Kidney epithelial cell (primary cell): ENCODE measurements around the gene CDK12. TPM values are rescaled to one million over a fixed set of nuclear protein-coding genes. Genes with fewer than 3 reads are reported as not detected.
A peak's percentile ranks its signal among the peaks of the same experiment; 100 is the strongest.

Experiments used
- DNase-seq: peaks from one replicate; pipeline ENCODE4 v3.0.0-alpha.2; 2010; ENCODE audit warnings: low read depth
- H3K27me3 ChIP-seq: 2 replicates; pipeline ENCODE4 v1.6.0; 2011; ENCODE audit warnings: low read length; ENCODE audit not compliant: control insufficient read depth, insufficient read depth
- H3K36me3 ChIP-seq: 2 replicates; pipeline ENCODE4 v1.5.1; 2011; ENCODE audit warnings: low read length; ENCODE audit not compliant: control insufficient read depth, insufficient read depth
- H3K4me3 ChIP-seq: 2 replicates; pipeline ENCODE4 v1.5.1; 2011; ENCODE audit warnings: low read depth, mild to moderate bottlenecking, control low read depth, low read length
- total RNA-seq: library from RNA; depleted of rRNA; stranded (reverse); fragments of >200 nt; gene quantifications from 2 replicates; pipeline ENCODE4 v1.2.3, GENCODE V29; 2015
- TF ChIP-seq, protein P1 (sequence below): IDR thresholded peaks from 2 replicates; pipeline ENCODE4 v1.5.1; 2011; ENCODE audit warnings: mild to moderate bottlenecking, moderate library complexity, low read length, control low read depth, inconsistent platforms; ENCODE audit not compliant: insufficient read depth, poor library complexity, severe bottlenecking

CDK12 gene
- total RNA-seq, 1 donor from 2014 or later = 34.2 TPM

- no peaks in the 10 kb centered on the region for H3K27me3 ChIP-seq
- no peak for DNase-seq
- H3K4me3 ChIP-seq = no peak overlapping the region
- TF ChIP-seq, protein P1, sequence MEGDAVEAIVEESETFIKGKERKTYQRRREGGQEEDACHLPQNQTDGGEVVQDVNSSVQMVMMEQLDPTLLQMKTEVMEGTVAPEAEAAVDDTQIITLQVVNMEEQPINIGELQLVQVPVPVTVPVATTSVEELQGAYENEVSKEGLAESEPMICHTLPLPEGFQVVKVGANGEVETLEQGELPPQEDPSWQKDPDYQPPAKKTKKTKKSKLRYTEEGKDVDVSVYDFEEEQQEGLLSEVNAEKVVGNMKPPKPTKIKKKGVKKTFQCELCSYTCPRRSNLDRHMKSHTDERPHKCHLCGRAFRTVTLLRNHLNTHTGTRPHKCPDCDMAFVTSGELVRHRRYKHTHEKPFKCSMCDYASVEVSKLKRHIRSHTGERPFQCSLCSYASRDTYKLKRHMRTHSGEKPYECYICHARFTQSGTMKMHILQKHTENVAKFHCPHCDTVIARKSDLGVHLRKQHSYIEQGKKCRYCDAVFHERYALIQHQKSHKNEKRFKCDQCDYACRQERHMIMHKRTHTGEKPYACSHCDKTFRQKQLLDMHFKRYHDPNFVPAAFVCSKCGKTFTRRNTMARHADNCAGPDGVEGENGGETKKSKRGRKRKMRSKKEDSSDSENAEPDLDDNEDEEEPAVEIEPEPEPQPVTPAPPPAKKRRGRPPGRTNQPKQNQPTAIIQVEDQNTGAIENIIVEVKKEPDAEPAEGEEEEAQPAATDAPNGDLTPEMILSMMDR = no peak
- H3K36me3 ChIP-seq = peaks cover 1% of the 10 kb centered on the region
Observed at GRCh38 chr17:39566094-39566850, 105.0 kb downstream of the CDK12 start.

DNA sequence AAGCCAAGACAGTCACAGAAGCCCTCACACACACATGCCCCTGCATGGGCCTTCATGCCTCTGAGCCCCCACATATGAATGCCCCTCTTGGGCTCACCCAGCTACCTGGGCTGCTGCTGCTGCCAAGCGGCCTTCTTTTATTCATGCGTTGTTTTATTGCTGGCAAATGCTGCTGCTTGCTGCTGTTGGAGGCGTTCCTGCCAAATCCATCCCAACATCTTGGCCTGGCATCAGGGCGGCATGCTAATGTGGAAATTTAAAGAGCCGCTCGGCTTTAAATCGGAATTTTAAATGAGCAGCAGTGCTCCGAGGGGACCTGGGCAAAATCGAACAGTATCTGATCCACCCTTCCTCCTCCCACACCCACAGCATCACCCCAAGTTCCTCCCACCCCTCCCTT is 107.4 kb downstream of the CDK12 start:
- TF ChIP-seq, protein P1 = no peak
- Histone ChIP-seq H3K27me3 (no peaks in the 10 kb centered on the region), H3K36me3 (peaks cover 1% of the 10 kb centered on the region), H3K4me3 (no peak overlapping the region)
- no peak for DNase-seq

DNA sequence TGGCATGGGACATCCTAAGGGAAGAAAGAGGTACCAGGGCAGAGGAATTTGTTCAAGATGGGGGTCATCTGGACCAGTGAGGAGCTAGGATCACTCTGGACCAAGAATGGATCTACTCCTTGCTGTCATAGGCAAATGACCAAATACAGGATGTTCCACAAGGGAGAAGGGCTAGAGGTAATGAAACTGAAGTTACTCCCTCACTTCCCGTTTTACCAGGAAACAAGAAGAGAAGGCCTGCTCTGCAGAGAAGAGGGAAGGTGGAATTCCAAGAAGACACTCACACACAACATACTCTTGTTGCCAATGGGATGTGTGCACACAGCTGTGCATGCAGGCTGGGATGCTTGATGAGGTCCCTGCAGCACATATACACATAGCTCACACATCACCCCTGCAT is 107.8 kb downstream of the CDK12 start:
- TF ChIP-seq, protein P1 = no peak

DNA sequence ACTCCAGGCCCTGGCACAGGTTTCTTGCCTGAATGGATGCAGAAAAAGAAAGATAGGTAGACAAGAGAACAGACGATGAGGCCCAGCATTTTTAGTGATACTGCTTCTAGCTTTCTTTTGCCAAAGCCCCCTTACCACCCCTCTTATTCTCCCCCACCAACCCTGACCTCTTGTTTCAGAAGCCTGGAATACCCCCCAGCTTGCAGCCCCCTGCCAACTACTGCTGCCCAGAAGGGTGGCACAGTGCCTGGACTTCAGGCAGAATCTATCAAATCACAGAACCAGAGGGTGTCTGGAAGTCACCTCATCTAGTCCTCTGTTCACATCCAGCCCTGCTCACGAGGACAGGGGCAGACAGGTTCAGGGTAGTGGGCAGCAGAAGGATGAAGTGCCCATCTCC is 110.8 kb downstream of the CDK12 start:
- no peak overlapping the region for H3K4me3 ChIP-seq
- TF ChIP-seq, protein P1 = no peak
- H3K27me3 ChIP-seq = no peaks in the 10 kb centered on the region
- no peaks in the 10 kb centered on the region for H3K36me3 ChIP-seq
- no peak for DNase-seq

More for the DNA sequence above, 107.8 kb downstream of the CDK12 start:
- Histone ChIP-seq H3K4me3 (no peak overlapping the region), H3K27me3 (no peaks in the 10 kb centered on the region), H3K36me3 (peaks cover 1% of the 10 kb centered on the region)
- no peak for DNase-seq

- H3K4me3 ChIP-seq = peak overlapping the region; percentile 58
- H3K36me3 ChIP-seq = no peaks in the 10 kb centered on the region
- TF ChIP-seq, protein P1 = no peak
- DNase-seq = peak; percentile 19
- peaks cover 6% of the 10 kb centered on the region for H3K27me3 ChIP-seq
Observed at GRCh38 chr17:39573447-39574298, 112.4 kb downstream of the CDK12 start.
